Stimulated activated effector memory CD8-positive, alpha-beta T cell treated with anti-CD3 and anti-CD28 coated beads, Interleukin-12 subunit alpha, Interleukin-12 subunit beta, amount 100 ng/mL, for 72 hours (primary cell): ENCODE data around the gene PRPS1L1.
A peak's percentile ranks its signal among the peaks of the same experiment; 100 is the strongest.

Experiments used
- ATAC-seq: fragments of 150-1000 bp; cut with Tn5 transposase; 2 replicates; pipeline ENCODE4 v1.10.0; 2021
- DNase-seq, 2 donors: peaks; one replicate each; pipeline ENCODE4 v3.0.0; 2021 to 2022; ENCODE audit warnings: low spot score in 2 of 2
- H3K27ac Mint-ChIP-seq: one replicate; pipeline ENCODE4 v1.8.0; 2022; ENCODE audit warnings: mild to moderate bottlenecking, mixed read lengths
- H3K36me3 Mint-ChIP-seq: one replicate; pipeline ENCODE4 v1.8.0; 2022; ENCODE audit warnings: mild to moderate bottlenecking, mixed read lengths
- H3K4me1 Mint-ChIP-seq: one replicate; pipeline ENCODE4 v1.8.0; 2022; ENCODE audit warnings: mixed read lengths
- H3K4me3 Mint-ChIP-seq: one replicate; pipeline ENCODE4 v1.8.0; 2022; ENCODE audit warnings: mild to moderate bottlenecking, mixed read lengths
- H3K9me3 Mint-ChIP-seq: one replicate; pipeline ENCODE4 v1.8.0; 2022; ENCODE audit warnings: mixed read lengths

The PRPS1L1 gene

DNA sequence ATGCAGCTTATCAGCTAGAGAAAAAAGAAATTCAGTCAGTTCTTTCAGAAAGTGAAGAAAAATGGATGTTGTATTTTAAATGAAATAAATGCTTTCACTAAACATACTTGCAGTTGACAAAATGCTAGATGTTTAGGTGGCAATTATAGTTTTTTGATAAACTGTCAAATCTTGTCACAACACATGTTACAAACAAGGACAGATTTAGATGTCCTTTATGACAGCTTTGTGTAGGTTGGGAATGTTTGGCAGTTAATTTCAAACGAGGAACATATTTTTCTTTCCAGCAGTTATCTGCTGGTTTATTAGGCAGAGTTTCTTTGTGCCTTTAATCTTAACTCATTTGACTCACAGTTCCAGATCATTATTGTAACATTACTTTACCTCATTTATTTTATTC lies 3.1 kb upstream of the PRPS1L1 start:
- Mint-ChIP-seq H3K9me3 (no peaks in the 10 kb centered on the region), H3K36me3 (no peaks in the 10 kb centered on the region), H3K4me3 (no peak overlapping the region), H3K4me1 (no peaks in the 10 kb centered on the region), H3K27ac (no peak overlapping the region)
- DNase-seq: no peak
- ATAC-seq: no peak

GRCh38 chr7:18020138-18020715 lies 7.4 kb downstream of the PRPS1L1 start:
- no peak overlapping the region for H3K27ac Mint-ChIP-seq
- H3K36me3 Mint-ChIP-seq: no peaks in the 10 kb centered on the region
- no peaks in the 10 kb centered on the region for H3K4me1 Mint-ChIP-seq
- H3K9me3 Mint-ChIP-seq: no peaks in the 10 kb centered on the region
- DNase-seq (no peak), ATAC-seq (no peak)
- H3K4me3 Mint-ChIP-seq: no peak overlapping the region

DNA sequence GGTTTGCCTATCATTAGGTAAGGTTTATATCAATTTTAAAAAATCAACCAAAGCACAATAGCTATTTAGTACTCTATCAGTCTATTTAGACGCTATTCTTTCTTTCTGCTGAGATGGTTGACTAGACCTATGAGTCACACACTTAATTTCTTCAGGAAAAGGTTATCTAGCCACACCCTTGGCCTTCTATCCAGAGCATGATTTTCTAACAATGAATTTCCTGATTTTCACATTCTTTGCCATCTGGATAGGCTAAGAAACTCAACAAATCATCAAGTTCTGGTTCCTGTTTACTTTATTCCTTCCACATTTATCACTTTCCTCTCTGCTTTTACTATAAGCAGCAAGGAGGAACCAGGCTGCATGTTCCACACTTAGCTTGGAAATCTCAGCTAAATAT lies 8.1 kb downstream of the PRPS1L1 start:
- ATAC-seq: no peak
- H3K9me3 Mint-ChIP-seq: no peaks in the 10 kb centered on the region
- DNase-seq: no peak
- no peak overlapping the region for H3K4me3 Mint-ChIP-seq
- H3K36me3 Mint-ChIP-seq: no peaks in the 10 kb centered on the region
- H3K27ac Mint-ChIP-seq: no peak overlapping the region
- no peaks in the 10 kb centered on the region for H3K4me1 Mint-ChIP-seq

DNA sequence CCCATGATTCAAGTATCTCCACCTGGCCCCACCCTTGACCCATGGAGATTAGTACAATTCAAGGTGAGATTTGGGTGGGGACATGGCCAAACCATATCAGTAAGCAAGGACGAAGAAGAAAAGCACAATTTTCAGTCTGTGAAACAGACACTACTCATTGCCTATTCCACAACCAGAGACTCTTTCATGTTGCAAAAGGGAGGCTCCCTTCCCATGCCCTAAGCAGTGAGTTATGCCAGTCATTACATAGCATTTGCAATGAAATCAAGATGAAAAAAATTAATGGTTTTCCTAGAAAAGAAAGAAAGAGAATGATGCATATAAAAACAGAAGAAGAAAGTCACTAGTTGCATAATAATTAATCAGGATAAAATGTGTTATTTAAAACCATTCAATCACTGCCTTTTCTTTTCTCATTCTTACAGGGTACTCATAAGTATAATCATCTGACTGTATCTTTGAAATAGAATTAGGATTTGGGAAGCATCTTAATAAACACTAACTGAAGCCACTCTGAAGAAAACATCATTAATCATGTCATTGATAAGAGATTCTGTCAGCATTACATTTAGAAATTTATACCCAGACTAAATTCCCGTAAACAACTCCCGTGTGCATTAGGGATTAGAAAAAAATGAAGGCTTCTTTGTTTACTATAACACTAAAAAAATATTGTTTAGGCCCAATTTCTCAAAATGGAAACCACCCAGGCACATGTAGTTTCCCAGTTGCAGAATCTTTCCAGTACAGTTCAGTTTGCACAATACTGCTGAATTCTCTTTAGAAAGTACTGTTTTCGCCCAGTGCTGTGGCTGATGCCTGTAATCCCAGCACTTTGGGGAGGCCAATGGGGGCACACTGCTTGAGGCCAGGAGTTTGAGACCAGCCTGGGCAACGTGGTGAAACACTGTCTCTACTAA lies 9.1 kb downstream of the PRPS1L1 start:
- H3K9me3 Mint-ChIP-seq: no peaks in the 10 kb centered on the region

DNA sequence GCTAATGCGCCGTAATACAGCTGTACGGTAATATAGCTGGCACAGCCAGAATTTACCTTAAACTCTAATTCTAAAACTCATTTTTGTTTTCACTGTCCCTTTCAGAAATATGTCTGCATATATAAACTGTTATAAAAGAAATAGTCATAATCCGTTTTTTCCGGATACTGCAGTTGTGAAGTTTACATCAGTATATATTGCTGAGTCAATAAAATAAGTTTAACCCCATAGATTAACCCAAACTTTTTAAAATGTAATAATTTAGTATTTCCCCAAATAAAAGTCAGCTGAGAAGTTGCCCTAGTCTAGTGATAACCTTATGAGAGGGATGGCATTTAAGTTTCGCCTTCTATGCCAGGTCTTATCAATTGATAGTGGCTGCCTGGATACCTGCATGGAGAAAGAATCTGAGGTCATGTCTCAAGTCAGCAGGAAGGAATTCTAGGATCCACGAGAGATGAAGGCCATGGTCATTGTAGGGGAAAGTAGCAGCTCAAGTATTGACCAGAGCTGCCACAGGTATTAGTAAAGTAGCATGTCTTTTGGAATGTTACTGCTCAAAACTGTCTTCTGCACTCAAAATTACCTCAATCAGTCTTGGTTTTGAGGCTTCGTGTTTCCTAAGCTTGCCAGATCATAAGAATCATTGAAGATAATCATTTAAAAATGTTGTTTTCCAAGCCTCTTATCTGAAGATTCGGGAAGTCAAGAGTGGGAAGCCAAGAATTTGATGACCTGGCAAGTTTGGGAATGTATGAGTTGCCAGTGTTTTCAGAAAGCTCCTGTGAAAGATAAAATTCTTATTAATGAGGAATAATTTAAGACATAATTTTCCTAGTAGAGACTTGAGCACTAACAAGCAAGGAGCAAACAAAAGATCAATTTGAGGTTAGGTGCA lies 10.8 kb downstream of the PRPS1L1 start:
- Mint-ChIP-seq H3K9me3 (no peaks in the 10 kb centered on the region), H3K27ac (no peak overlapping the region), H3K4me3 (no peak overlapping the region), H3K4me1 (no peaks in the 10 kb centered on the region), H3K36me3 (no peaks in the 10 kb centered on the region)
- no peak for ATAC-seq
- DNase-seq: no peak

More for the DNA sequence above, 9.1 kb downstream of the PRPS1L1 start:
- H3K4me3 Mint-ChIP-seq: no peak overlapping the region
- ATAC-seq: no peak
- no peaks in the 10 kb centered on the region for H3K36me3 Mint-ChIP-seq
- H3K4me1 Mint-ChIP-seq: no peaks in the 10 kb centered on the region
- DNase-seq: no peak
- no peak overlapping the region for H3K27ac Mint-ChIP-seq

- Mint-ChIP-seq H3K4me3 (no peak overlapping the region), H3K36me3 (no peaks in the 10 kb centered on the region), H3K9me3 (no peaks in the 10 kb centered on the region), H3K27ac (no peak overlapping the region), H3K4me1 (no peaks in the 10 kb centered on the region)
- ATAC-seq (no peak), DNase-seq (no peak)
Measured at GRCh38 chr7:18013936-18014335, 13.7 kb downstream of the PRPS1L1 start.

GRCh38 chr7:18004372-18004771 lies 23.3 kb downstream of the PRPS1L1 start:
- Mint-ChIP-seq H3K36me3 (no peaks in the 10 kb centered on the region), H3K9me3 (no peaks in the 10 kb centered on the region), H3K4me1 (no peaks in the 10 kb centered on the region), H3K27ac (no peak overlapping the region), H3K4me3 (no peak overlapping the region)
- no peak for DNase-seq
- ATAC-seq: no peak

DNA sequence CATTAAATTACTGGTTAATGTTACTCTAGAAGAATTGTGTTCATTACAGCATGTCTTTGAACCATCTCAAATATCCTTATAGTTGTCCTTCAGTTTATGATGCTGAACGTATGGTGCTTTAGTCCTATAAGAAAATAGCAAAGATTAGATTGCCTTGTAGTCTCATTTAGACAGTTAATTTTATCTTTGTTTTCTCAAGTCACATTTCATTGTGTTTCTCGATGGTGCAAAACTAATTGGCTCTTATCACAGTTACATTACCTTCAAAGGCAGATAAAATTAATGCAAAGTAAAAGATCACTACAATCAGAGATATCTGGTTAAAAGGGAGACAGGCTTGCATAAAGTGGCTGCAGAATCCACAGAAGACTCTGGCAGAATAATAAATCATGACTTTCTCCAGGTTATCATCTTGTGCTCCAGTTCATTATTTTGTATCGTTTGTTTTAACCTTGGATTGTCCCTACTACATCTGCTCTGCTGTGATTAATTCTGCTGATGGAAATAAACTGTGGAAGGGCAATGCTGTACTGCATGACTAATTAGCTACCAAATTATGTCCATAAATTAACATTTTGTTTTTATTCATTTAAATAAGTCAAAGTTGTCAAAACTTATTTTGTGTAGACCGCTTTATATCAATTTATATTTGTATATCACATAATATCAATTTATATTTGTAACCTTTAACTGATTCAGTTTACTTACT lies 24.2 kb downstream of the PRPS1L1 start:
- Mint-ChIP-seq H3K9me3 (no peaks in the 10 kb centered on the region), H3K27ac (no peak overlapping the region), H3K4me1 (no peaks in the 10 kb centered on the region), H3K4me3 (no peak overlapping the region), H3K36me3 (no peaks in the 10 kb centered on the region)
- no peak for ATAC-seq
- no peak for DNase-seq

DNA sequence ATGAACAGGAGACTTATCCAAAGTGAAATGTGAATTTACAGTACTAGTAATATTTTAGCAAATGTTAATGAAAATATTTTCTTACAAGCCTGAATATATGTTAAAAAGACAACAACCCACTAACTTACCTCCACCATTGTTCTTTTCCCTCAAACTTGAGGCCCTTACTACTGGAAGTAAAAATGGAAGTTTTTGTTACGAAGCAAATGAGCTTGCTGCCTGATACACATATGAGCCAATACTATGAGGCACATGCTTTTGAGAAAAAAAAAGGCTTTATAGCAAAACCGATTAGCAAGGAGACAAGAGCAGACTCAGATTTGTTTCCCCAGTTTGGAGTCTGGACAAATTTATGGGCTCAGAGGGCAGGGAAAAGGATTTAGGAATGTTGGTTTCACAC lies 29.0 kb downstream of the PRPS1L1 start:
- H3K36me3 Mint-ChIP-seq: no peaks in the 10 kb centered on the region
- H3K4me3 Mint-ChIP-seq: no peak overlapping the region
- DNase-seq: no peak
- H3K27ac Mint-ChIP-seq: no peak overlapping the region
- no peak for ATAC-seq
- H3K4me1 Mint-ChIP-seq: peaks cover 7% of the 10 kb centered on the region
- no peaks in the 10 kb centered on the region for H3K9me3 Mint-ChIP-seq

- H3K9me3 Mint-ChIP-seq: no peaks in the 10 kb centered on the region
- H3K4me3 Mint-ChIP-seq: no peak overlapping the region
- no peaks in the 10 kb centered on the region for H3K36me3 Mint-ChIP-seq
- H3K4me1 Mint-ChIP-seq: peaks cover 9% of the 10 kb centered on the region
- DNase-seq (no peak), ATAC-seq (no peak)
- H3K27ac Mint-ChIP-seq: no peak overlapping the region
Measured at GRCh38 chr7:17996442-17997223, 31.0 kb downstream of the PRPS1L1 start.

- Mint-ChIP-seq H3K4me1 (peaks cover 9% of the 10 kb centered on the region), H3K36me3 (no peaks in the 10 kb centered on the region), H3K4me3 (no peak overlapping the region), H3K27ac (no peak overlapping the region), H3K9me3 (no peaks in the 10 kb centered on the region)
- ATAC-seq (no peak), DNase-seq (no peak)
Measured at GRCh38 chr7:17996040-17996439, 31.6 kb downstream of the PRPS1L1 start.

DNA sequence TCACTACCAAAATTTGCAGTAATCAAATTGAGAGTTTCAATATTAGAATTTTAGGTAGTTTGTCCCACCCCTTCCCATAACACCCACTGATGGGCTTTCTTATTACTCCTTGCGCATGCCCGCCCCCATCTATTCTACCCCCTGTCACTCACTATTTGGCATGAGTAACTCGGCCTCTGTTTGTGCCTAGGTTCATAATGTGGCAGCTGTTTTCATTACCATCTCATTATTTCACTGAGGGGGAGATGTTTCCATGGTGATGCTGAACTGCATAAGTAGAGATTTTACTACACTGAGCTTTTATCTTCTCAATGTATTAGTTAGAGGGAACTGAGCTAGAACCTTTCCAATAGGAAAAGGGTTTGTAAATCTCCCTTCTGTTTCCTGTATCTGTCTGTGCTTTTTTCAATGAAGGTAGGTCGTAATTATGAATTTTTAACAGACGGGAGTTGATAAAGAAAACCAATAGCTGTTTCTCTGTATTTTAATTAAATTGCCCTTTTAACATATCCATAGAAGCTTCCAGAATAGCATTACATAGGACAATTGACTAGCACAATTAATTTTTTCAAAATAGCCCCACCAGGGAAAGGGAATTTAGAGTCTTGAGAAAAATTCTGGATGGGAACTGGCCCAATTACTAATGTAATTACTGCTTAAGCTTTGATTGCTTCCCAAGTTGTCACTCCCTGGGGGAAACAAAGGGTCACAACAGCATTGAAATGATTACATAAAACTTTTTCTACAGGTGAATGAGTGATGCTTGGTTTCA lies 33.4 kb downstream of the PRPS1L1 start:
- peak; percentile 95 for ATAC-seq
- Mint-ChIP-seq H3K4me1 (peaks cover 9% of the 10 kb centered on the region), H3K27ac (no peak overlapping the region), H3K4me3 (peak overlapping the region; percentile 10), H3K9me3 (no peaks in the 10 kb centered on the region), H3K36me3 (no peaks in the 10 kb centered on the region)
- peak in 1 of 2 donors; percentile 58 for DNase-seq

- no peak overlapping the region for H3K27ac Mint-ChIP-seq
- ATAC-seq (no peak), DNase-seq (no peak)
- H3K36me3 Mint-ChIP-seq: no peaks in the 10 kb centered on the region
- H3K9me3 Mint-ChIP-seq: no peaks in the 10 kb centered on the region
- H3K4me3 Mint-ChIP-seq: no peak overlapping the region
- peaks cover 9% of the 10 kb centered on the region for H3K4me1 Mint-ChIP-seq
Measured at GRCh38 chr7:17991866-17992648, 35.6 kb downstream of the PRPS1L1 start.
